GM18858 (cell line): ENCODE measurements around the gene SLC12A8.
A peak's percentile ranks its signal among the peaks of the same experiment; 100 is the strongest.

ENCODE experiments used
- ATAC-seq: cut with Tn5 transposase; IDR thresholded peaks from one replicate; pipeline ENCODE4 v1.9.1; 2021; ENCODE audit not compliant: unreplicated experiment

Gene SLC12A8

DNA sequence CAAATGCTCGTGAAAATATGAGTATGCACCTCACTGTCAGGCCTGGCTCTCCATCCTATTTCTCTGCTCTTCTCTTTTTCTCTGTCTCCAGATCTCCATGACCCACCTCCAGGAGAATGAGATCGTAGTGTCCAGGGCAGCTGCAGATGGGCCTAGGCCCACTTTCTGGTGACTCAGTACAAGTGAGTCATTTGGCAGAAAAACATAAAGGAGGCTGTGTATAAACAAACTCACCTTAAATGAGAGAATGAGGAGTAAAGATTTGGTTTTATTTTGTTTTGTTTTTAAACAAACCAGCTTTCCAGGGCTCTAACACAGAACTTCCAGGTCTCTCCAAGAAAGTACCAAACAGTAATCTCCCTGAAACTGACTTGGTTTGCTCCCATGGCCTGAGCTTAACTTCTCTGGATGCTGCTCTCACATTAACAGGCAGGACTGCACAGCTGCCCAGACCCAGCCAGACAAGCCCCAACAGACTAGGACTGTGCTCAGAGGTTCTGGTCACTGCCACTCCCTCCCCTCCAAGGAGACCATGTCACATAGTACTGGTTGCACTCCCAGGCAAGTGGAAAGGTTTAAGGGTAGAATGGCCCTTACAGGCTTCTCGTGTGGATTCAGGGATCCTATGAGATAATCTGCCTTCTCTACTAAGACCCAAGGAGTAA is 155.2 kb downstream of the SLC12A8 start:
- ATAC-seq = no peak

DNA sequence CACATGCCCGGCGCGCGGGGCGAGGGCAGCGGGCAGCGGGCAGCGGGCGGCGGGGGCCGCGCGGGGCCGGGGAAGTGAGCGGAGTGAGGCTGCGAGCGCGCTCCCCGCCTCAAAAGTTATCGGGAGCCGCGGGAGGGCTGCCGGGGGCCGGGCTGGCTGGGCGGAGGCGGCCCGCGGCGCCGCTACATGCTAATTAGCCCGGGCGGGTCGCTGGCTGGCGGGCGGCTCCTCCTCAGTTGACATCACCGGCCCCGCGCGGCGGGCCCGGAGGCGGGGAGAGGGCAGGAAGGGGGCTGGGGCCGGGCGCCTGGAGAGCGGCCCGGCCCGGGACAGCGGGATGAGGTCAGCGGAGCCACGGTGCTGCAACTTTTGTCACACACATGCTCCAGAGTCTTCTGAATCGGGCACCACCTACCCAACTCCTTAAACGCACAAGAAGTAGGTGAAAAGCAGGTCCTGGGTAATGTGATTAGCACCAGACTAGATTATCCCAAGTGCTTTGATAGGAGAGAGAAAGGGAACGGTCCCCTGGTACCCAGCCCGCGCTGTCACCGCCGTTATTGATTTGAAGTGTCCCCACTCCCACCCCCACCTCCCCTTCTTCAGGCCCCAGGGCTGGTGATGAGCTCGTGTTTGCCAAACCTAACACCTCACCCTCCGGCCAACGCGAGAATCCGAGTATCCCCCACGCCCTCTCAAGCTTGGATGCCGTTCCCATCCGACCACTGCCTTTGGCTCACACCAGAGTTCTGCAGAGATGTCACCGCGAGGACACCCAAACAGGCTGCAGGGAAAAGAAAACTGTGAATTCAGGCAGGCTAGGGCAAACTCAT is 156.4 kb downstream of the SLC12A8 start, which contains the start of gene HEG1:
TSS of gene HEG1 (minus strand) at position 85 of the 833 bp plus-strand sequence. CDS start 107 bp downstream, outside the sequence.
- ATAC-seq = peak; percentile 56

DNA sequence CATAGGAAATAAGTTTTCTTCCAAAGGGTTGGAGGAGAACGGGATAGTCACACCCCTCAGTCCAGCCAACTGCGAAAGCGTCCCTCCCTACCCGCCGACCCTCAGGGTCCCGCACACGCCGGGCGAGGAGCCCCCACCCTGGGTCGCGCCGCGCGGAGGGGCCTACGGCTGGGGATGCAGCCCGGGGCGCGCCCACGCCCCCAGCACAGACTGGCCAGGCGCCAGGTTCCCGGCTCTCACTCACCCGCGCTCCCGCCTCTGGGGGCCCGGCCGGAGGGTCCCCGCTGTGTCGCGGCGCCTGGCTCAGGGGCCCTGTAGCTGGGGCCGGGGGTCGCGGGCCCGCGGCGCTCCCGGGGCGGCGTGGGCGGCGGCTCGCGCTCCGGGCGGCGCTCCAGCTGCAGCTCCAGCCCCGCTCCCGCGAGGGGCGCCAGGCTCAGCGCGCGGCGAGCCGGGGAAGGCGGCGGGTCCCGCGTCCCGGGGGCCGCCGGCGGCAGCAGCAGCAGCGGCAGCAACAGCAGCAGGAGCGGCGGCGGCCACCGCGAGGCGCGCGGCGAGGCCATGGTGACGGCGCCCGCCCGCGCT is 157.1 kb downstream of the SLC12A8 start:
- peak; percentile 8 for ATAC-seq

DNA sequence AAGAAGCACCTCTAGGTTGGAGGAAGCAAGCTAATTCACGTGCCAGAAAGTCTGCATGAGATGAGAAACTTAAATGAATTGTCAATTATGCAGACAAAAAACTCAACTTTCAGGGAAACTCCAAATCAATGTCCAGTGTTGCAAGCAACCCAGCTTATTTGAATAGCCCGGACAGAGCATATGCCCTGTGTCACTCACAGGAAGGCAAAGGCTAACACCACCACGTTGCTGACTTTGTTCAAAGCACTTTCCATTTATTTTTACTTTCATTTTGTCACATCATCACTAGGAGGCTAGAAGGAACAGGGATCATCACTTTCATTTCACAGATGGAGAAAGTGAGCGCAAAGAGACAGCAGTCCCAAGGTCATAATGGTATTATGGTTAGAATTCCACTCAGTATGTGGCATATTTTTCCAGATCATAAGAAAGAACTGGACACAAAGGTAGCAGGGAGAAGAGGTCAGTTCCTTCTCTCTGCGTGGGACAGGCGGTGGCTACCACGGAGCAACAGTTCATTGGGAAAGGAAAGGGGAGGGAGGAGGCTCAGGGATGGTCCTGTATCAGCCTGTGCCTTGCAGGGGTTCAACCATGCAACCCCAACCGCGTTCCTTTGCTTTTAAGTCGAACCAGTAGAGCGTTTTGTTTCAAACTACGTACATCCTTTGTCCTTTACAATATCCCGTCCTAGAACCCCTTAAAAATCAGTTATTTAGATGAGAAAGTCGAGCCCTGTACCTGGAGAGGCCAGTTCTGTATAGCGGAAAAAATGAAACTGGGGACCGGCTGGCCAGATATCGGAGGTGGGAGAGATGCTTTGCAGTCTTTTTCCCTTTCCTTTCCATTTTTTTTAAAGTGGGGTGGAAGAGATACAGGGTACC is 157.9 kb downstream of the SLC12A8 start:
- ATAC-seq = no peak

DNA sequence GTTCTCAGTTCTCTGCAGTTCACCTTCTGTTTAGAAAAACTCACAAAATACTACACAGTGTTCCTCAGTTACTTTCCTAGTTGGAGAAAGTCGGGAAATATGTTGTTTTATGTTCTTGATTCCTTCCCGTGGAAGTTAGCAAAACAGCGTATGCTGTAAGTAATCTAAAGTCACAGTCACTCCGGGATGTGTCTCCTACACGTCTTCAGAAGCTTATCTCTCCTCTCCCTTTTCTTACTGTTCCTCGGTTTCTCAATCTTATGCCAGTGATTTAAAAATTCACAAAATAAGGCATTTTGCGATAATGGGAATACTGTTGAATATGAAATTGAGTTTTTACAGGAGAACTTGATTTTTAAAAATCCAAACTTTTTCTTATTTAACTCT is 158.5 kb downstream of the SLC12A8 start:
- no peak for ATAC-seq

DNA sequence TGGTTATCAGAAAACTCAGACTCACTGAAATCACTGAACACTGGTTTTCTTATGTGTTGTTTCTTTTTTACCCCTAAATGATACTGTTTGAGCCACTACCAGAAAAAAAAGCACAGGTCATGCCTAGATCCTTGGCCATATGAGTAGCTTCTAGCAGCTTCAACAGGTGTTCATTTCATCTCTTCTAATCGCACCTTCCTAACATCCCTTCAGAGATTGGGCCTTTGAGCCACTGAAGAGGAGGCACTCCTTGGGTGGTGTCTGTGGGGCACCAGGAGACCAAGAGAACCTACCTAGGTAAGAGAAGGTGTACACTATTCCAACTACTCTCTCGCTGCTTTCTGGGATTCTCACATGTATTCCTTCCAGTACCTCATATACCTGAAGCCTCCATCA is 159.2 kb downstream of the SLC12A8 start:
- ATAC-seq = no peak

DNA sequence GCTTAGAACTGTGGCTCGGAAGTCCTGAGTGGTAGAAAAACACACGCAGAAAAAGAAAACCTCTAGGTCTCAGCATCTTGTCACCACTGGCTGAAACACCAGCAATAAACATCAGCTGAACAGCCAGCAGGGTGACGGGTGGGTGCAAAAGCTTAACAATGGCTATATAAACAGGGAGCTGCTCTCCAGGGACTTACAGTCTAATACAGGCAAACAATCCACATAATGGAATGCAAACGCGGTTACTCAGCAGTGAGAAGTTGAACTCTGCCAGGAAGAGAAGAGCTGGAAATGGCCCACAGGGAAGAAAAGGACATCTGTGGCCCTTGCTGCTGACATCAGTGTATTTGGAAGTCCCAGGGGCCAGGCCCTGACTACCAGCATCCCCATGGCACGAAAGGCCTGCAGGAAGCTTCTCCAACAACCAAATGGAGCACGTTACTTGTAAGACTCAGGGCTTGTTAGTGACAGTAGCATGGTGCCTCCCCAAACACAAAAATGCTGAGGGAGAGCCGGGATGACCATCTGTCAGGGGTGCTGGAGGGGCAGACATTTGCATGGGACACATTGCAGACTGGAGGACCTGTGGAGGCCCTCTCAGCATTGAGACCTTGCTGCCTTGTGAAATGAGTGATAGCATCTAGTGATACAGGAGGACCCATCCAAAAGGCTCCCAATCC is 159.8 kb downstream of the SLC12A8 start:
- ATAC-seq = no peak

DNA sequence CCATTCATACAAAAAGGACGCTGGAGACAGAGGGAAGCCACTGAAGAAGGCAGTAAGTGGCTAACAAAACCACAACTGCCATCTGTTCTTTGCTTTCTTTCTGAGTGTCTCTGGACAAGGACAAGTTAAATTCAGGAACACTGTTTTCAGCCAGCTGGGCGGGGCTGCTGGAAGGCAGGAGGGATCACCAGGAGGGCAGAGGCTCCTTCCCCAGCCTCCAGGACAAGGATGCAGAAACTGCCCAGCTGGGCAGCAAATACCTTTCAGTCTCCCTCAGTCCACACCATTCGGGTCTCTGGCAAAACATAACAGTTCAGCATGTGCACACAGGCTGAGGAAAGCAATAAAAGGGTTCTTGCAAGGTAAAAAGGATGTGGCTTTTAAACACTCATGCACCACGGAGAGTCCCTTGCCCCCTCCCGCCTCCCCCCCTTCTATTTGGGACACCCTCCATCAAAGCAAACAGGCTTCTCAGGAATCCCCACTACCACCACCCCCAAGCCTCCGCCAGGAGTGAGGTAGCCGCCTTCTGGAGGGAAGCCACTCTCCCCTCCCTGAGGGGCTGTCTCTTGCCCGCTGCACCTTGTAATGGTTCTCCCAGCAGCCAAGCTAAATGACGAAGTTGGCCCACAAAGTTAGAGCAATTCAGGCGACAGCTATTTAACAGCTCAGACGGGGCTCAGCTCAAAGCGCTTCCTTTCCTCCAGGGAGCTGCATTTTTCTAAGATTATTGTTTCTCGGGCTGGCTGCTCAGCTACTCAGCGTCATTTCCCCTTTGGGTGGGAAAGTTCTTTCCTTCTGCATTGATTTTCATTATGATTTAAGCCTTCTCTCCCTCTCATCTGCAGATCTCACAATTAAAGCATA is 160.6 kb downstream of the SLC12A8 start:
- ATAC-seq = no peak

DNA sequence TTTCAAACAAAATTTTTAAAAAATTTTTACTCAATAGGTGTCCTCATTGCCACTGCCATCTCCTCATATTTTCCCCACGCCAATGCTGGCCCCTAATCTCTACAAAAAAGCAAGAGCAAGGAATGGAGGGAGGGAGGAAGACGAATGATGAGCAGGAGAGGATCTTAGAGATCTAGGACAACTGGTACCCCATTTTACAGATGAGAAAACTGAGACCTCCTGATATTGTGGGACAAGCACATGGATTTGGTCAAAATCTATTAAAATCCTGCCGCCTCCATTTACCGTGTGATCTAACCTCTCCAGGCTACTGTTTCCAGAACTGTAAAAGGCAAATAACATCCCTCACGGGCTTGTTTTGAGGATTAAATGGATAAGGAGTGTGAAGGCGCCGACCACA is 161.3 kb downstream of the SLC12A8 start:
- ATAC-seq = no peak

DNA sequence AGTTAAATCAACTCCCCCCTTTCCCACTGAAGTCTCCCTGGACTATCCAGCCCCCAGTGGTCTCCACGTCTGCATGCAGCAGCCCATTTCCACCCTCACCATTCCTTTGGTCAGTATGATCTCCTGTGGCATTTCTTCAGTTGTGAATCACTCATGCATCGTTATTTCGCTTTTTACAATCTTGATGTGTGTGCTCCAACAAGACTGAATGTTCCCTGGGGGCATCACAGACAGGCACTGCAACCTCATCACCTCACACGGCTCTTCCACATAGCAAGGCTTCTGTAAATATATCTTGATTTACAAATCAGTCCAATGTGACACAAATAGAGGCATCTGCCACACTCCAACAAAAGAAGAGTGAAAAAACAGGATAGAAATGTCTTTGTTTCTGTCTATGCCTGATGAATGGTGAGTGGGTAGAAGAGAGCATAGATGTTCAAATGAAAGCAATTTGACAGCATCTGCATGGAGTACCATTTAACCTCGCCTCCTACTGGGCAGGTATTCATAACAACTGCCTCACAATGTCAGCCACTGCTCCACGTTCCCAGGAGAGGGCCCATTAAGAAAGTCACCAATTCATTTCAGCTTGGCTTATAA is 162.0 kb downstream of the SLC12A8 start:
- no peak for ATAC-seq

DNA sequence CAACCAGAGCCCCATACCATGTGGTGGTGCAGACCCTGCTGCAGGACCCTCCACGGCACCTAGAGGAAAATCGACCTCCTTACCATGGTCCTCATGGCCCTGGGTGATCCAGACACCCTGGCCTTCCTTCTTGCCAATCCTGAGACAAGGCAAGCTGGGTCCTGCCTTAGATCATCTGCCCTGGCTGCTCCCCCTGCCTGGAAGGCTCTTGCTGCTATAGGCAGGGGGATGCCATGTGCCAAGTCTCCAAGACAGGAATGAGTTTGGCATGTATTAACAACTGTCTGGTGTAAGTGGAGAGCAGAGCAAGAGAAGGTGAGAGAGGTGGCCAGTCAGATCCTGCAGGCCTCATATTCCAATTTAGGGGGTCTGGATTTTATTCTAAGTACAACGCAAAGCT is 164.3 kb downstream of the SLC12A8 start:
- ATAC-seq = no peak

DNA sequence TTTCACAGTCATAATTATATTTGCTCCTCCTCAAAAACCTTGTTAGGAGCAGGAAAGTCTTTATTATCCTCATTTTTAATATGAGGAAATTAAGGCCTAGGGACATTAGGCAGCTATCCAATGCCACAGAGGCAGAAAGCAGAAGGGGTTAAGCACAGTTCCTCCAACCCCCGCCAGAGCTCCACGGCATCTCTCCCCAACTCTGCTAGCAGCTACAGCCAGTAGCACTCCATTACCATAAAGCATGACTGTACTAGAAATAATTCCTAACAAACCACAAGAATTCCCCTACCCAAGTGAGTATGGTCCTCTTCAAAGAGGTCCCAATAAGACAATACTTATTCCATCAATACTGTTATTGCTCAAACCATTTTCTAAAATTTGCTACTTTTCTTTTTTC is 166.6 kb downstream of the SLC12A8 start:
- no peak for ATAC-seq

DNA sequence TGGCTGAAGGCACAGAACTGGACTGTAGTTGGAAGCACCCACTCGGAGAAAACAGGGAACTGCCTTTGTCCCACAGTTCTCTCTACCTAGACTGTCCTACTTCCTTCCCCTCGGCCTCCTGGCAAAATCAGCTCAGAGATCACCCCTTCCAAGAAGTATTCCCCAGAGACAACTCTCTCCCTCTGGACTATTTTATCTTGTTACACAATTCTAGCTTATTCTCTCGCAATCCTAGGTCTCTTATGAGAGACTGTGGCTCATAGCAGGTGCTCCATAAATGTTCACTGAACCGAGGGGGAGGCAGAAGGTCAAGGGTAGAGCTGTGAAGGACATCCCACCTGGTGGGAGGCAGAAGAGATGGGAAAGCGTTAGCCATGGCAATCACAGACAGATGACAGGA is 167.4 kb downstream of the SLC12A8 start:
- ATAC-seq = no peak

DNA sequence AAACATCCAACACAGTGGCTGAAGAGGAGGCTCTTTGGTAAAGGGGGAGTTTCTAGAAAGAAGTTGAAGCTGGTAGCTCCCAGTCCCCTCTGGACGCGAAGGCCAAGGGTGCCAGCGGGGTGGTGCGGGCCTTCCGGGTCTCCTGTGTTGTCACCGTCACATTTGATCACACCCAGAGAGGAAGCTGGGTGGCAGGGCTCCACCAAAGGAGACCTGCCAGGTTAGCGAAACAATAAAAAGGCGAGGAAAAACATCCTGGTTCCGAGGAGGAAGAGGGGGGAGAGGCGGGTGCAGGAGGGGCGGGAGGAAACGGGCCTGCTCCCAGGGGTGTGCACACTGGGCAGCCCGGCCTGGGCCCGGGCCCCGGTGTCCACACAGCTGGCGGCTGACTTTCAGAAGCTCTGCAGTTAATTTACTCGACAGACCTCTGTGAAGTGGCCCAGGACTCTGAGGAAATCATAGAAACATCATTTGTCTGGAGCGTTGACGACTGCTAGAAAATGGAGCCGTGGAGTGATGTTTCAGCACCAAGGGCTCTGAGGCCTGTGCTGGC is 168.9 kb downstream of the SLC12A8 start:
- ATAC-seq = no peak

DNA sequence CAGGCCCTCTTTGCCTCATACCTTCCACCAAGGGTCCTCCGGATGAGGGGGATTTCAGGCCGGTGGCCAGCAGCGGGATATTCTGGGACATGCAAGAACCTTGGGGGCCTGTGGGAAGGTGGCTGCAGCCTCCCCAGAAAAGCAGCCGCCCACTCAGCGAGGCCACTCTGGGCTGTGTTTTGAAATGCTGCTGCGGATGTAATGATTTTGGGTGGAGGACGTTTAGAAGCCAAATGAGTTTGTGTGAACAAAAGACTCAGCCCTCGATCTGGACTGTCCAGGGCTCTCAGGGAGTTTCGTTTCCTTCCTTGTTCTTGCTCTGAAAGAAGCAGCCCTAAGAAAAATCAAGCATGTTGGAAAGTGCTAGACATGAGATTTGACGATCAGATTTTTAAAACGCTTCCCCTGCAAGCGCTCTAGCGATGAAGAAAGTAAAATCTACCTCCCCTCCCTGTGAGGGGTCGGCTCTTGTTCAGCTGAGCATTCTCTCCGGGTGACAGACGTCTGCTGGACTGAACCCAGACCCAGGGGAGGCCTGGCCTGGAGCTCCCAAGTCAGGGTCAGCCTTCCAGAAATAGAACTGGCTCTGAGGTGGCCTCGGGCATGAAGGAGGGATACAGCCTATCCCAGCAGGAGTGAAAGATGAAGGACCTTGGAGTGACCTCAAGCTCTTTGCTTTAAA is 169.7 kb downstream of the SLC12A8 start:
- ATAC-seq = no peak

DNA sequence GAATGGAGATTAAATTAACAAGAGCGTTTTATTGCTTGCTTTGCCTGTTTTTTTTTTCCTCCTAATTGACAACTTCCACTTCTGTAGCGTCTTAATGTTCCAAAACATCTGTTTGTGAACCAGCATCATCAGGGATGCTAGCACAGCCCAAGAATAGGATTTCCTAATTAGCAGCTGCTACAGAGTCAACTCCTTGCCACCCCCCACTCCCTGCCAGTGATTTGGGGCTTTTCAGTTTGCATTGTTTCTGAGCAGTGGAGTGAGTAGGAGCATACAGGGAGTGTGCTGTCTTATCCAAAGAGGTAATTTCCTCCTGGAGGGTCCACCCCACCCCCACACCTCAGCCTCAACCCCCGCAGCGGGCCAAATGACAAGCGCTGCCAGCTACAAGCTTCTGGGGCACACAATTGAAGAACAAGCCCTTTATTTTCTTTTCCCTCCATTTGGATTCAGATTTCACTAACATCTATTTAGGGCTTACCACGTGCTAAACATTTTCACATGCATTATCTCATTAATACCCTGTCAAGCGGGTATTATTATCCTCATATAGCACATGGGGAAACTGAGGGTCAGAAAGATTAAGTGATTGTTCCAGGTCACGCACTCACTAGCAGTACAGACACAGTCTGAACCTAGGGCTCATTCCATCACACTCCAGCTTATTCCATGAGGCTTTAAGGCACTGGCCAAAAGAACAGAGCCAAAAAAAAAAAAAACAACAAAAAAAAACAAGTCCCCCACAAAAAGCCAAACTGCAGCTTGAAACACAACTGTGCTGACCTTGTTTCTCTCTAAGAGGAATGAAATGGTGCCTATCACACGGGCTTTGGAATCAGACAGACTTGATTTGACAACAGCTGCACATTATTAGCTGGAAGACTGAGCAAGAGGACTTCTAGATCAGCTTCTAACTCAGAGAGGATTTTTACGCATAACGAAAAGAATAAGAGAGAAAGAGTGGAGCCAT is 173.1 kb downstream of the SLC12A8 start:
- no peak for ATAC-seq

DNA sequence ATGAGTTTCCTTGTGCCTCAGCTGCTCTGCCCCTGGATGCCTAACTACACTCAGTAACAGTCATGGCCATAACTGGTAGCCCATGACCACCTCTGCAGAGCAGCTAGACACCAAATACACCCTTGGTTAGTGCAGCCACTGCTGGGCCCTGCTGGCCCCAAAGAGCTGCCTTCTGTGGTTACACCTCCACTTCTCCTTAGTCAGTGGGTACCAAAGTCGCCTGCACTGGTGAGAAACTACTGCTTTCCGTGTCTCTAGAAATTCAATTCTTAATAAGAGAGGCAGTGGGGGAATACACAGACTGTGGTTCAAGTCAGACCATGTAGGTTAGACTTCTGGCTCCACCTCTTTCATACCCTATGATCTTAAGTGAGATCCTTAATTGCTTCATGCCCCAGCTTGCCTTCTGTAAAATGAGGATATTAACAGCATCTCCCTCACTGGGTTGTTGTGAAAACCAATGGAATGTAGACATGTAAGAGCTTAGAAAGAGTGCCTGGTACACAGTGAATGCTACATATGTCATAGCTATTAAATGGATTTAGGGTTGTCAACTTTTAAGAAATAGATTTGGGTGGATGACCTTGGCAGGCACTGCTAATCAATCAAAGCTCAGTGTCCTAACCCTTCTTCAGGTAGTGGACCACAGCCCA is 174.9 kb downstream of the SLC12A8 start:
- no peak for ATAC-seq
